Natural killer cell (primary cell): ENCODE data around the gene ULBP1. TPM values are rescaled to one million over a fixed set of nuclear protein-coding genes. Genes with fewer than 3 reads are reported as not detected.

Source experiments
- ATAC-seq, 3 donors: fragments of 150-1000 bp in 2 of 3; fragments of 200-7000 bp in 1 of 3; cut with Tn5 transposase; 1 replicate in 1 of 3; 2 replicates in 2 of 3; pipeline ENCODE4 v1.10.0; 2021; ENCODE audit warnings: mild to moderate bottlenecking in 2 of 3, moderate library complexity in 2 of 3
- DNase-seq, 2 donors: peaks; one replicate each; pipeline versions ENCODE4 v3.0.0 to v3.0.0-alpha.2; 2013 to 2021; ENCODE audit warnings: mixed read lengths in 1 of 2
- H3K27ac ChIP-seq: one replicate; pipeline ENCODE4 v1.5.1; 2013; ENCODE audit warnings: mild to moderate bottlenecking, low read length
- H3K27me3 ChIP-seq: one replicate; pipeline ENCODE4 v1.6.1; 2013; ENCODE audit warnings: low read length; ENCODE audit not compliant: control insufficient read depth, insufficient read depth
- H3K36me3 ChIP-seq: one replicate; pipeline ENCODE4 v1.6.1; 2013; ENCODE audit warnings: low read length; ENCODE audit not compliant: control insufficient read depth, insufficient read depth
- H3K4me1 ChIP-seq: one replicate; pipeline ENCODE4 v1.6.1; 2013; ENCODE audit warnings: low read length; ENCODE audit not compliant: control insufficient read depth, insufficient read depth
- H3K4me3 ChIP-seq: one replicate; pipeline ENCODE4 v1.5.1; 2013; ENCODE audit warnings: low read length
- H3K9me3 ChIP-seq: one replicate; pipeline ENCODE4 v1.6.1; 2013; ENCODE audit warnings: low read length; ENCODE audit not compliant: control insufficient read depth, insufficient read depth
- H3K27ac Mint-ChIP-seq, 2 donors: one replicate each; pipeline ENCODE4 v1.8.0; 2022; ENCODE audit warnings: mild to moderate bottlenecking in 2 of 2, mixed read lengths in 2 of 2, moderate library complexity in 1 of 2
- H3K27me3 Mint-ChIP-seq, 2 donors: one replicate each; pipeline ENCODE4 v1.8.0; 2022; ENCODE audit warnings: low read depth in 2 of 2, mixed read lengths in 2 of 2
- H3K36me3 Mint-ChIP-seq: one replicate; pipeline ENCODE4 v1.8.0; 2022; ENCODE audit warnings: mixed read lengths
- H3K4me1 Mint-ChIP-seq, 2 donors: one replicate each; pipeline ENCODE4 v1.8.0; 2022; ENCODE audit warnings: mixed read lengths in 2 of 2
- H3K4me3 Mint-ChIP-seq: one replicate; pipeline ENCODE4 v1.8.0; 2022; ENCODE audit warnings: mild to moderate bottlenecking, moderate library complexity, mixed read lengths
- H3K9me3 Mint-ChIP-seq, 2 donors: one replicate each; pipeline ENCODE4 v1.8.0; 2022; ENCODE audit warnings: mixed read lengths in 2 of 2
- CTCF ChIP-seq: fragments of 200-600 bp; IDR thresholded peaks from one replicate; pipeline ENCODE4 v1.8.0; 2022; ENCODE audit warnings: antibody characterized with exemption
- WGBS: methylation state at CpG from one replicate; pipeline ENCODE4 v1.1.7; 2013; ENCODE audit warnings: missing lambda C conversion rate; ENCODE audit not compliant: insufficient coverage; 5-methylcytosine and 5-hydroxymethylcytosine counted together
- intact Hi-C: fragments of 100-400 bp; cut with micrococcal nuclease; formaldehyde crosslinking; loops from one replicate; pipeline ENCODE4 v1.14.2; 2022
- total RNA-seq, 4 donors: library from RNA; stranded (reverse); fragments of 120-200 nt in 1 of 4; gene quantifications; one replicate each; pipeline versions ENCODE4 v1.2.3 to v1.2.4, GENCODE V29; 2013 to 2022

The ULBP1 gene
- total RNA-seq, 3 donors from 2014 or later (not counting 1 experiment from before 2014, with no cell fraction given) = 0.18 to 0.23 TPM; not detected in 1

GRCh38 chr6:149948011-149948410 lies 15.7 kb upstream of the ULBP1 start:
- Histone ChIP-seq H3K4me3 (no peak overlapping the region), H3K36me3 (no peaks in the 10 kb centered on the region), H3K9me3 (no peaks in the 10 kb centered on the region), H3K27ac (no peak overlapping the region), H3K4me1 (no peaks in the 10 kb centered on the region), H3K27me3 (peaks cover 12% of the 10 kb centered on the region)
- Mint-ChIP-seq H3K36me3 (no peaks in the 10 kb centered on the region), H3K4me3 (no peak overlapping the region), H3K27me3 (peaks cover 34% of the 10 kb centered on the region in 2 donors), H3K9me3 (no peaks in the 10 kb centered on the region), H3K27ac (no peak overlapping the region), H3K4me1 (no peaks in the 10 kb centered on the region)
- WGBS = 80% methylated on average over 1 of the region's 1 CpG
- DNase-seq (no peak), ATAC-seq (no peak)
- TF ChIP-seq CTCF = no peak
- intact Hi-C loops = no loop called here

GRCh38 chr6:149948616-149949015 lies 15.1 kb upstream of the ULBP1 start:
- Mint-ChIP-seq H3K36me3 (no peaks in the 10 kb centered on the region), H3K27me3 (peaks cover 40% of the 10 kb centered on the region in 2 donors), H3K4me3 (no peak overlapping the region), H3K4me1 (no peaks in the 10 kb centered on the region), H3K9me3 (no peaks in the 10 kb centered on the region), H3K27ac (no peak overlapping the region)
- ATAC-seq (no peak), DNase-seq (no peak)
- peaks cover under 1% of the 10 kb centered on the region for H3K4me1 ChIP-seq
- no peak overlapping the region for H3K27ac ChIP-seq
- no peaks in the 10 kb centered on the region for H3K9me3 ChIP-seq
- H3K4me3 ChIP-seq = no peak overlapping the region
- H3K27me3 ChIP-seq = peaks cover 12% of the 10 kb centered on the region
- TF ChIP-seq CTCF = no peak
- H3K36me3 ChIP-seq = no peaks in the 10 kb centered on the region
- intact Hi-C loops = no loop called here
- WGBS = 83% methylated on average over 5 of the region's 5 CpGs

GRCh38 chr6:149950423-149950822 lies 13.3 kb upstream of the ULBP1 start:
- no peaks in the 10 kb centered on the region for H3K36me3 ChIP-seq
- peaks cover 48% of the 10 kb centered on the region in 2 donors for H3K27me3 Mint-ChIP-seq
- no peak for ATAC-seq
- H3K27ac ChIP-seq = no peak overlapping the region
- no peak for DNase-seq
- H3K9me3 Mint-ChIP-seq = no peaks in the 10 kb centered on the region
- H3K4me3 ChIP-seq = no peak overlapping the region
- H3K4me1 Mint-ChIP-seq = peaks cover 6 to 7% of the 10 kb centered on the region in 2 donors
- H3K27me3 ChIP-seq = peaks cover 17% of the 10 kb centered on the region
- peaks cover 16% of the 10 kb centered on the region for H3K4me1 ChIP-seq
- WGBS = 48% methylated on average over 8 of the region's 8 CpGs
- H3K9me3 ChIP-seq = no peaks in the 10 kb centered on the region
- intact Hi-C loops = no loop called here
- H3K36me3 Mint-ChIP-seq = no peaks in the 10 kb centered on the region
- no peak overlapping the region for H3K4me3 Mint-ChIP-seq
- no peak for TF ChIP-seq CTCF
- H3K27ac Mint-ChIP-seq = no peak overlapping the region

GRCh38 chr6:149951096-149951495 lies 12.6 kb upstream of the ULBP1 start:
- no peaks in the 10 kb centered on the region for H3K36me3 ChIP-seq
- ATAC-seq (no peak), DNase-seq (no peak)
- H3K4me1 ChIP-seq = peaks cover 16% of the 10 kb centered on the region
- Mint-ChIP-seq H3K4me3 (no peak overlapping the region), H3K27me3 (peaks cover 54 to 55% of the 10 kb centered on the region in 2 donors), H3K36me3 (no peaks in the 10 kb centered on the region), H3K27ac (no peak overlapping the region), H3K4me1 (peaks cover 8 to 11% of the 10 kb centered on the region in 2 donors), H3K9me3 (no peaks in the 10 kb centered on the region)
- peaks cover 22% of the 10 kb centered on the region for H3K27me3 ChIP-seq
- intact Hi-C loops = no loop called here
- 80% methylated on average over 7 of the region's 9 CpGs for WGBS
- H3K9me3 ChIP-seq = no peaks in the 10 kb centered on the region
- TF ChIP-seq CTCF = no peak
- no peak overlapping the region for H3K27ac ChIP-seq
- H3K4me3 ChIP-seq = no peak overlapping the region
